GM19351 (cell line): Measurements from ENCODE around the gene SIRT1.
"Not testable (repeated sequence)": the region's sequence is repeated elsewhere in the genome, so short reads cannot be mapped to it uniquely, and the experiment has no call there.

Experiments used
- ATAC-seq: cut with Tn5 transposase; IDR thresholded peaks from one replicate; pipeline ENCODE4 v1.9.1; 2021; ENCODE audit warnings: mild to moderate bottlenecking, moderate library complexity; ENCODE audit not compliant: unreplicated experiment

The SIRT1 gene

GRCh38 chr10:67955614-67956013 lies 71.2 kb downstream of the SIRT1 start:
- no peak for ATAC-seq

GRCh38 chr10:67959839-67960476 lies 75.5 kb downstream of the SIRT1 start:
- ATAC-seq: no peak

DNA sequence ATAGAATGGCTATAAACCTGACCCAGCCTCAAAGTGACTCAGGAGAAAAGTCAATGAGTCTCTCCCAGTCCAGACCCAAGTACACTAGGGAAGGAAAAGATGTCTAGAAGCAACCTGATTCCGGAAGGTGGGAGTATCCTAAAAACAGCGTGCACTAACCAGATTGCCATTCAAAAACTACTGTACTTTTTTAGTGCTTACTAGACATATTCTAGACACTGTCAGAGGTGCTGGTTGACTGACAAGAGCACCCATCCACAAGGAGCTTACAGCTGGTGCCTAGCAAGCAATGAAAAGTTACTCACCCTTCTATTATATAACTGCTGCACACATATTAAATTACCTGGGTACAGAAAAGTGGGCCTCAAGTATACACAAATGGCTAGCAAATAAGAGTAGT lies 81.0 kb downstream of the SIRT1 start:
- no peak for ATAC-seq

GRCh38 chr10:67966035-67966434 lies 81.6 kb downstream of the SIRT1 start:
- ATAC-seq: not testable (repeated sequence)
